ENCODE results near the gene PI4KB. TPM values are rescaled to one million over a fixed set of nuclear protein-coding genes. Genes with fewer than 3 reads are reported as not detected.
A peak's percentile ranks its signal among the peaks of the same experiment; 100 is the strongest.

PI4KB gene
- total RNA-seq, 1 donor: 38.0 TPM

GRCh38 chr1:151294742-151295462 lies 32.3 kb downstream of the PI4KB start:
- Histone ChIP-seq H3K4me1 (ENCODE audit: insufficient read depth, low read length) (peaks cover 5% of the 10 kb centered on the region), H3K4me3 (ENCODE audit: low read length) (no peak overlapping the region), H3K27me3 (ENCODE audit: insufficient read depth, low read length) (no peaks in the 10 kb centered on the region), H3K9me3 (ENCODE audit: low read depth, low read length) (no peaks in the 10 kb centered on the region)

GRCh38 chr1:151293093-151293492 lies 34.1 kb downstream of the PI4KB start:
- no peaks in the 10 kb centered on the region for H3K9me3 ChIP-seq (ENCODE audit: low read depth, low read length)
- H3K4me1 ChIP-seq (ENCODE audit: insufficient read depth, low read length): peaks cover 17% of the 10 kb centered on the region

DNA sequence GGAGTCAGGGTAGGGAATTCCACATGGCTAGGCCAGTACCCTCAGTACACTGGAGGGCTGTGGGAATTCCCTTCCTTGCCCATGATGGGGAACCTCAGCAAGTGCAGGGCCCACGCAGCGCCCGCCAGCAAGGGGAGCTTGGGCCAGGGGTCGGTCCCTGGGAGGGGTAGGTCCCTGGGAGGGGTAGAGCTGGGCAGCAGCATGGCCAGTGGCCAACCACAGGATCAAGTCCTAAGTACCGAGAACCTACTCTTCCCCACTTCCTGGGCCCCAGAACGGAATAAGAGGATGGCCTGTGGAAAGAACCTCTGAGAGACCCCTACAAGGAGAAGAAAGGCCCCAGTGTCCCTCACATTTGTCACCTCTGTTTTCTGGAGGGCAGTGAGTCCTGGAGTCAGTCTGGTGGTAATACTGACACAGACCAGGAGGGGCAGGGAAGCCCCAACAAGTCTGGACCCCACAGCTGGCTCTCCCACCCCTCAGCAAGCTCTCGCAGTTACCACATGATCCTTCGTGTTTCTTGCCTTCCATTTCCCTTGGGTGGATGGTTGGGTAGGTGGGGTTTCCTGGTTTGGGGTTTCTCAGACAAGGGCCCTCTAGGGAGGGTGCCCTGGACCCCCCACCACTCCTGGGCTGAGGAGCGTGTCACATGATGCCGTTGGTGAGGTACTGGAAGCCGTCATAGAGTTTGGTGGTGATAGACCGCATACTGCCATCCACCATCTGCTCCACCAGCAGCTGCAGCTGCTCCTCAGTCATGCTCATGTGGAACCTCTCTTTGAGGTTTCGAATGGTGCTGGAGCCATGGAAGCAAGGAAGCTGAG lies 34.8 kb downstream of the PI4KB start:
- Histone ChIP-seq H3K9me3 (ENCODE audit: low read depth, low read length) (no peaks in the 10 kb centered on the region), H3K27me3 (ENCODE audit: insufficient read depth, low read length) (no peaks in the 10 kb centered on the region), H3K4me3 (ENCODE audit: low read length) (no peak overlapping the region), H3K4me1 (ENCODE audit: insufficient read depth, low read length) (peaks cover 17% of the 10 kb centered on the region)

More at GRCh38 chr1:151293093-151293492, 34.1 kb downstream of the PI4KB start:
- no peaks in the 10 kb centered on the region for H3K27me3 ChIP-seq (ENCODE audit: insufficient read depth, low read length)
- H3K4me3 ChIP-seq (ENCODE audit: low read length): no peak overlapping the region

GRCh38 chr1:151290709-151291303 lies 36.4 kb downstream of the PI4KB start:
- no peaks in the 10 kb centered on the region for H3K9me3 ChIP-seq (ENCODE audit: low read depth, low read length)
- no peak overlapping the region for H3K4me3 ChIP-seq (ENCODE audit: low read length)
- peaks cover 17% of the 10 kb centered on the region for H3K4me1 ChIP-seq (ENCODE audit: insufficient read depth, low read length)
- H3K27me3 ChIP-seq (ENCODE audit: insufficient read depth, low read length): no peaks in the 10 kb centered on the region

- Histone ChIP-seq H3K4me3 (ENCODE audit: low read length) (no peak overlapping the region), H3K4me1 (ENCODE audit: insufficient read depth, low read length) (peaks cover 17% of the 10 kb centered on the region), H3K27me3 (ENCODE audit: insufficient read depth, low read length) (no peaks in the 10 kb centered on the region), H3K9me3 (ENCODE audit: low read depth, low read length) (no peaks in the 10 kb centered on the region)
Measured at GRCh38 chr1:151289991-151290708, 37.1 kb downstream of the PI4KB start.

DNA sequence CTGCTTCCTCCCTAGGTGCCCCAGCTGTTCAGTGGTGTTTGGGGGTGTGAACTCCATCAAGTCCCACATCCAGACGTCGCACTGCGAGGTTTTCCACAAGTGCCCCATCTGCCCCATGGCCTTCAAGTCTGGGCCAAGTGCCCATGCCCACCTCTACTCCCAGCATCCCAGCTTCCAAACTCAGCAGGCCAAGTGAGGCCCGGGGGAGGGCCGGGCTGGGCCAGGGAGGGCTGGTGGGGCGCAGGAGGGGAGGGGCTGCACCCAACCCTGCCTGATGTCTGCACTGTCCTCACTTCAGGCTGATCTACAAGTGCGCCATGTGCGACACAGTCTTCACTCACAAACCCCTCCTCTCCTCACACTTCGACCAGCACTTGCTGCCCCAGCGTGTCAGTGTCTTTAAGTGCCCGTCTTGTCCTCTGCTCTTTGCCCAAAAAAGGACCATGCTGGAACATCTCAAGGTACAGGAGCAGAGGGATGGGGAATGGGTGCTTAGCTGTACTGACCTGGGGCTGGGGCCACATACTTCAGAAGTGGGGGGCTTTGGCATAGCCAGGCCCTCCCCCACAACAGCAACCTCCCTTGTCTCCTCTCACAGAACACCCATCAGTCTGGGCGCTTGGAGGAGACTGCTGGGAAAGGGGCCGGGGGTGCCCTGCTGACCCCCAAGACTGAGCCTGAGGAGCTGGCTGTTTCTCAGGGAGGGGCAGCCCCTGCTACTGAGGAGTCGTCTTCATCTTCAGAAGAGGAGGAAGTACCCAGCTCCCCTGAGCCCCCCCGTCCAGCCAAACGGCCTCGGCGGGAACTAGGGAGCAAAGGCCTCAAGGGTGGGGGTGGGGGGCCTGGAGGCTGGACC lies 37.9 kb downstream of the PI4KB start:
- peaks cover 20% of the 10 kb centered on the region for H3K4me1 ChIP-seq (ENCODE audit: insufficient read depth, low read length)
- H3K27me3 ChIP-seq (ENCODE audit: insufficient read depth, low read length): no peaks in the 10 kb centered on the region
- H3K4me3 ChIP-seq (ENCODE audit: low read length): no peak overlapping the region
- H3K9me3 ChIP-seq (ENCODE audit: low read depth, low read length): no peaks in the 10 kb centered on the region

- Histone ChIP-seq H3K4me3 (ENCODE audit: low read length) (no peak overlapping the region), H3K4me1 (ENCODE audit: insufficient read depth, low read length) (peaks cover 28% of the 10 kb centered on the region), H3K27me3 (ENCODE audit: insufficient read depth, low read length) (no peaks in the 10 kb centered on the region), H3K9me3 (ENCODE audit: low read depth, low read length) (no peaks in the 10 kb centered on the region)
Measured at GRCh38 chr1:151288502-151288901, 38.7 kb downstream of the PI4KB start.

- Histone ChIP-seq H3K4me1 (ENCODE audit: insufficient read depth, low read length) (peaks cover 33% of the 10 kb centered on the region), H3K4me3 (ENCODE audit: low read length) (no peak overlapping the region), H3K9me3 (ENCODE audit: low read depth, low read length) (no peaks in the 10 kb centered on the region), H3K27me3 (ENCODE audit: insufficient read depth, low read length) (no peaks in the 10 kb centered on the region)
Measured at GRCh38 chr1:151287767-151288500, 39.3 kb downstream of the PI4KB start.

- Histone ChIP-seq H3K4me1 (ENCODE audit: insufficient read depth, low read length) (peaks cover 36% of the 10 kb centered on the region), H3K27me3 (ENCODE audit: insufficient read depth, low read length) (no peaks in the 10 kb centered on the region), H3K9me3 (ENCODE audit: low read depth, low read length) (no peaks in the 10 kb centered on the region), H3K4me3 (ENCODE audit: low read length) (no peak overlapping the region)
Measured at GRCh38 chr1:151287341-151287699, 39.9 kb downstream of the PI4KB start.

DNA sequence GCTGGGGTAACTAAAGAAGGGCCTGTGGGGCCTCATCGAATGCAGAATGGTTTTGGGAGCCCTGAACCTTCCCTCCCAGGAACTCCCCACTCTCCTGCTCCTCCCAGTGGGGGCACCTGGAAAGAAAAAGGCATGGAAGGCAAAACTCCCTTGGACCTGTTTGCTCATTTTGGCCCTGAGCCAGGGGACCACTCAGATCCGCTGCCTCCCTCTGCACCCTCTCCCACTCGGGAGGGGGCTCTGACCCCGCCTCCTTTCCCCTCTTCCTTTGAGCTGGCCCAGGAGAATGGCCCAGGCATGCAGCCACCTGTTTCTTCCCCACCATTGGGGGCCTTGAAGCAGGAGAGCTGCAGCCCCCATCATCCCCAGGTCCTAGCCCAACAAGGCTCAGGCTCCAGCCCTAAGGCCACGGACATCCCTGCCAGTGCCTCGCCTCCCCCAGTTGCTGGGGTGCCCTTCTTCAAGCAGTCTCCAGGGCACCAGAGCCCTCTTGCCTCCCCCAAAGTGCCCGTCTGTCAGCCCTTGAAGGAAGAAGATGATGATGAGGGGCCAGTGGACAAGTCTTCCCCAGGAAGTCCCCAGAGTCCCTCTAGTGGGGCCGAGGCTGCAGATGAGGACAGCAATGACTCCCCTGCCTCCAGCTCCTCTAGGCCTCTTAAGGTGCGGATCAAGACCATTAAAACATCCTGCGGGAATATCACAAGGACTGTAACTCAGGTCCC lies 40.4 kb downstream of the PI4KB start:
- Histone ChIP-seq H3K4me3 (ENCODE audit: low read length) (no peak overlapping the region), H3K27me3 (ENCODE audit: insufficient read depth, low read length) (no peaks in the 10 kb centered on the region), H3K4me1 (ENCODE audit: insufficient read depth, low read length) (peaks cover 36% of the 10 kb centered on the region), H3K9me3 (ENCODE audit: low read depth, low read length) (no peaks in the 10 kb centered on the region)

- Histone ChIP-seq H3K27me3 (ENCODE audit: insufficient read depth, low read length) (no peaks in the 10 kb centered on the region), H3K9me3 (ENCODE audit: low read depth, low read length) (no peaks in the 10 kb centered on the region), H3K4me3 (ENCODE audit: low read length) (no peak overlapping the region), H3K4me1 (ENCODE audit: insufficient read depth, low read length) (peaks cover 39% of the 10 kb centered on the region)
Measured at GRCh38 chr1:151284013-151284577, 43.1 kb downstream of the PI4KB start.

DNA sequence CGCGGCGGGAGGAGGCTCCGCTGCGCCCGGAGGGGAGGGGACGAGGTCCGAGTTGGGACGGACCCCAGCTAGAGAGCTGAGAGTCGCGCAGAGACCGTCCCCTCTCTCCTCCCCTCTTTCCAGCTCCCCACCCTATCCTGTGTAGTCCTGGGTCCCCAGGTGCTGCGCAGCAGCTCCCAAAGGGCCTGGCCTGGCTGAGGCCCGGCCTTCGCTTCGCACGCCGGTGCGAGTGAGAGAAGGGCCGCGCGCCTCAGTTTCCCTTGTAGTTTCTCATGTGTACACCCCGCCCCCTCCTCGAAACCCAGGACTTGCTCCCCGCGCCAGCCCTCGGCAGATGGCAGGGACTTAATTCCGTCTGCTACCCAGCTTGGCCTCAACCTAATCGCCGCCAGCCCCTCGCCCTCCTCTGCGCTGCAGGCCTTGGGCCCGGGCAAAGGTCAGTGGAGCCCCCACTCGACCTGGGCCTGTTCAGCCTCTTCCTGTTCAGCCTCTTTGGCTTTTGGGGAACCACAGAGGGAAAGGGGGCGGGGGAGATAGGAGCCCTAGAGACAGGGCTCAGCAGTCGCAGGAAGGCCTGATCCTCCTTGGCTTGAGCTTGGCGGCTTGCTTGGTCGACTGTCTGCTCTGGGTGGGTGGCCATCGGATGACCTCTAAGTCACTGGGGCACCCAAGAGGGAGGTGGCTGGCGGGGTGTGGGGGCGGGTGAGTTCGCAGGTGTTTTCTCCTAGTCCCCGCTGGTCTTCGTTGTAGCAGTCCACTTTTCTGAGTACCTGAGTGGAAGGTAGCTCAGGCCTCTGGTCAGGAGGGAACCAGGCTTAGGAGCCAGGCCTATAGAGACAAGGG lies 44.1 kb downstream of the PI4KB start:
- H3K27me3 ChIP-seq (ENCODE audit: insufficient read depth, low read length): no peaks in the 10 kb centered on the region
- H3K4me3 ChIP-seq (ENCODE audit: low read length): peak overlapping the region; percentile 84
- H3K9me3 ChIP-seq (ENCODE audit: low read depth, low read length): no peaks in the 10 kb centered on the region
- H3K4me1 ChIP-seq (ENCODE audit: insufficient read depth, low read length): peaks cover 44% of the 10 kb centered on the region
